Stimulated activated CD4-positive, alpha-beta T cell treated with anti-CD3 and anti-CD28 coated beads, Interleukin-1b, Interleukin-23, amount 100 ng/mL, for 4 hours (primary cell): ENCODE data around the gene ATP8B4.
"Not testable (repeated sequence)": the region's sequence is repeated elsewhere in the genome, so short reads cannot be mapped to it uniquely, and the experiment has no call there.

ENCODE experiments used
- DNase-seq, 2 donors: peaks; one replicate each; pipeline ENCODE4 v3.0.0-alpha.2; 2020; ENCODE audit warnings: low read depth in 2 of 2

The ATP8B4 gene, protein sequence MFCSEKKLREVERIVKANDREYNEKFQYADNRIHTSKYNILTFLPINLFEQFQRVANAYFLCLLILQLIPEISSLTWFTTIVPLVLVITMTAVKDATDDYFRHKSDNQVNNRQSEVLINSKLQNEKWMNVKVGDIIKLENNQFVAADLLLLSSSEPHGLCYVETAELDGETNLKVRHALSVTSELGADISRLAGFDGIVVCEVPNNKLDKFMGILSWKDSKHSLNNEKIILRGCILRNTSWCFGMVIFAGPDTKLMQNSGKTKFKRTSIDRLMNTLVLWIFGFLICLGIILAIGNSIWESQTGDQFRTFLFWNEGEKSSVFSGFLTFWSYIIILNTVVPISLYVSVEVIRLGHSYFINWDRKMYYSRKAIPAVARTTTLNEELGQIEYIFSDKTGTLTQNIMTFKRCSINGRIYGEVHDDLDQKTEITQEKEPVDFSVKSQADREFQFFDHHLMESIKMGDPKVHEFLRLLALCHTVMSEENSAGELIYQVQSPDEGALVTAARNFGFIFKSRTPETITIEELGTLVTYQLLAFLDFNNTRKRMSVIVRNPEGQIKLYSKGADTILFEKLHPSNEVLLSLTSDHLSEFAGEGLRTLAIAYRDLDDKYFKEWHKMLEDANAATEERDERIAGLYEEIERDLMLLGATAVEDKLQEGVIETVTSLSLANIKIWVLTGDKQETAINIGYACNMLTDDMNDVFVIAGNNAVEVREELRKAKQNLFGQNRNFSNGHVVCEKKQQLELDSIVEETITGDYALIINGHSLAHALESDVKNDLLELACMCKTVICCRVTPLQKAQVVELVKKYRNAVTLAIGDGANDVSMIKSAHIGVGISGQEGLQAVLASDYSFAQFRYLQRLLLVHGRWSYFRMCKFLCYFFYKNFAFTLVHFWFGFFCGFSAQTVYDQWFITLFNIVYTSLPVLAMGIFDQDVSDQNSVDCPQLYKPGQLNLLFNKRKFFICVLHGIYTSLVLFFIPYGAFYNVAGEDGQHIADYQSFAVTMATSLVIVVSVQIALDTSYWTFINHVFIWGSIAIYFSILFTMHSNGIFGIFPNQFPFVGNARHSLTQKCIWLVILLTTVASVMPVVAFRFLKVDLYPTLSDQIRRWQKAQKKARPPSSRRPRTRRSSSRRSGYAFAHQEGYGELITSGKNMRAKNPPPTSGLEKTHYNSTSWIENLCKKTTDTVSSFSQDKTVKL

DNA sequence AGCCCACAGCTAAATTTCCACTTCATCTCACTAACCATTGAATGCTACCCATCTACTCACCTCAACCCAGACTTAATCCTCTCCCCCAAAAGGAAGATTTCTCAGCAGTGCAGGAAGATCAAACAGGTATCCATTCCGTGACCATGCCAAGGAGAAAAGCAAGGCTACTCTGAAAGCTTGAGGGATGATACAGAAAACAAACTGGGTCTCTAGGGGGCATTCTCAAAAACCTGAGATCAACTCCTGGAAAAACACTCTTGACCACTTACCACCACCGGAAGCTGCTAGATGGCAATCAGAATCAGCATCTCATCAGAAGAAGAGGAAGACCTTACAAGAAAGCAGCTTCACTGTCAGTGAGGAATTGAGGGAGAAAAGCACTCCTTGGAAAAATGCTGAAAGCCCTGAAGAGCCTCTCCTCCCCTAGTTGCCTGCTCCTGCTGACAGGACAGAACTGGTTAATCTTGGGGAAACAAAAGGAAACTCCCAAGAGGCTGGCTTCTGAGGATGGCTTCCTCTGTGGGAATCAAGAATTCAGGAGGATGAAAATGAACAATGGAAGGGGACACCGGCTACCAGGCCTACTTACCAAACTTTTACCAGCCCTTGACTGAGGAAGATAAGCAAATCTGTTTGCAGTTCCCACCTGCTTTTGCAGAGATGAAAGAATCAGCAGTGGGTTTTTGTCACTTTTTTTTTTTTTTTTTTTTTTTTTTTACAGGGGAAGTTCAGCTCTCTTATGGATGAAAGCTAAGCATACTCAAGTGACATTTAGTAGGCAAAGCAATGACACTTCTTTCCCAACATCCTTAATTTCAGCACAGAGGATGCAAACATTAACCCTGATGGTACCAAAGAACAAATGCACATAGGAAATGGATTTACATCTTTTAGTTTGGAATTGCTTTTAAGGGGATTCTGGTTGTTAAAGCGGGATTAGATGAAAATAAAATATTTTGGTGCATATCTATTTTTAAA is at the start of gene ATP8B4:
Gene ATP8B4 (minus strand): TSS at position 171 of the 978 bp plus-strand sequence. CDS start 12,267 bp downstream, outside the sequence.
- DNase-seq: no peak

DNA sequence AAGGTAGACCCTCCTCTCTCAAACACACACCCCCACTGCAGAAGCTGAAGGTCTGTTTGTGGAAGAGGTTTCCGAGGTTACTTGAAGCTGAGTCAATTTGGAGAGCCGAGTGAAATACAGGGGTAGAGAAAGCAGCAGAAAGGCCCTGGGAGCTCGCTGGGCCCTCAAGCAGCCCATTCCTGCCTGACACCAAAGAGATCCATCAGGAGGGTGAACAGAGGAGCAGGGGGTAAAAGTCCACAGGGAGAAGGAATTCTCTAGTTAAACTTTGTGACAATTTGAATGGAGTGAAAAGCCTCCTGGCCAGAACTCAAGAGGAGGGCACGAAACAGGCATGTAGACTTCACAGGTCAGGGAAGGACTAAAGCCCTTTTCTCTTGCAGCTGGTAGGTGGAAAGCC is 49.3 kb upstream of the ATP8B4 start:
- DNase-seq: no peak

DNA sequence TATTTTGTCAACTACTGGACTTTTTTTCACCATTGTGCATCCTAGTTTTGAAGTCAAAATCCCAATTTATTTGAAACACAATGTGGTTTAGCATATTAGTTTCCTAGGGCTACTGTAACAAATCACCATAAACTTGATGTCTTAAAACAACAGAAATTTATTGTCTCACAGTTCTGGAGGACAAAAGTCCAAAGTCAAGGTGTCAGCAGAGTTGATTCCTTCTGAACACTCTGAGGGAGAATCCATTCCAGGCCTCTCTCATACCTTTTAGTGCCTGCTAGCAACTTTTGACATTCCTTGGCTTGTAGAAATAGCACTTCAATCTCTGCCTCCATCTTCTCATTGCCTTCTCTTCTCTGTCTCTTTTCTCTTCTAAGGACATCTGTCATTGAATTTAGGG is 48.1 kb upstream of the ATP8B4 start:
- no peak for DNase-seq

DNA sequence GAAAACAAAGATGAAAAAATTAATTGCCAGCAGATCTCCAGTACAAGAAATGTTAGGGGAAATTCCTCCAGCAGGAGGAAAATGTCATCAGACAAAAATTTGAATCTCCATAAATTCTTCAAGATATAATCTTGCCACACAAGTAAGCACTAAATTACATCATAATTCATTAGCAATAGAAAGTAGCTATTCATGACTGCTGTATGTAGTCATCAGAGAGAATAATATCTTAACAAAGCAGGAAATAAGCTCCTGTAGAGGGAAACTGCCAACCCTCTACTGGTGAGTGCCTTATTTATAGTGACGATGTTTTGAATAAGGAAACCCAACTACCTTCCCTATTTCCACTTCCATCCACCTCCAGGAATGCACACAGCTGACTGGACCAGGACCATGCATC is 47.2 kb upstream of the ATP8B4 start:
- no peak for DNase-seq

DNA sequence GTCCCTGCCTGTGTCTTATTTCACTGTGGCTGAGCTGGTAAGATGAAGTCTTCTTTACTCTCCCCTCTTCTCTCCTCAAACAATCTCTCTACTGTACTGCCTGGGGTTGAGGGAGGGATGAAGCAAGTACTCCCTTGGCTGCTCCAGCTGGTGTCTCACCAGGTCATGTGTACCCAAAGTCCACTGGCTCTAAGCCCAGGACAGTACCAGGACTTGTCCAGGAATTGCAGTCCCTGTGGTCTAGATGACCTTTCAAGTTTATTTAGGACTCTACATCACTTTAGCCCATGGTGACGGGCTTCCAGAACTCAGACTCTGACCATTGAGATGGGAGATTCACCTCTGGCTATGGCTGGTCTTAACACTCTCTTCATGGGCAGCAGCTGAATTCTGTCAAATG is 45.4 kb upstream of the ATP8B4 start:
- DNase-seq: no peak

DNA sequence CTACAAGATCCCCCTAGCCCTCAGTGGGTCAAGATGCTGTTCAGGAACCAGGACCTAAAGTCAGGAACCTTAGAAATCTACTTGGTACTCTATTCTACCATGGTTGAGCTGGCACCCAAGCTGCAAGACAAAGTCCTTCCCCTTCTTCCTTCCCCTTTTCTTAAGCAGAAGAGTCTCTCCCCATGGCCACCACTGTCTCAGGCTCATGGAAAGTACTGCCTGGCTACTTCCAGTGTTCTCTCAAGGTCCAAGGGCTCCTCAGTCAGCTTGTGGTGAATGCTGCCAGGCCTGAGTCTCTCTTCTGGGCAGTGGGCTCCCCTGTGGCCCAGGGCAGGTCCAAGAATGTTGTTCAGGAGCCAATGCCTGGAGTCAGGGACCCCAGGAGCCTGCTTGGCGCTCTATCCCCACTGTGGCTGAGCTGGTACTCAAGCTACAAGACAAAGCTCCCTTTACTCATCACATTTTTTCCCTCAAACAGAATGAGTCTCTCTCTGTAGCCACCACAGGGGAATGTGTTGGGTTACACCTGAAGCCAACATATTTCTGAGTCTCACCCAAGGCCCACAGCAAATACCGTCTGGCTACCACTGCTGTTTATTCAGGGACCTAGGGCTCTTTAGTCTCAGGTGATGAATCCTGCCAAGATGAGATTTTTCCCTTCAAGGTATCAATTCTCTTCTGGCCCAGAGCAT is 44.8 kb upstream of the ATP8B4 start:
- no peak for DNase-seq

DNA sequence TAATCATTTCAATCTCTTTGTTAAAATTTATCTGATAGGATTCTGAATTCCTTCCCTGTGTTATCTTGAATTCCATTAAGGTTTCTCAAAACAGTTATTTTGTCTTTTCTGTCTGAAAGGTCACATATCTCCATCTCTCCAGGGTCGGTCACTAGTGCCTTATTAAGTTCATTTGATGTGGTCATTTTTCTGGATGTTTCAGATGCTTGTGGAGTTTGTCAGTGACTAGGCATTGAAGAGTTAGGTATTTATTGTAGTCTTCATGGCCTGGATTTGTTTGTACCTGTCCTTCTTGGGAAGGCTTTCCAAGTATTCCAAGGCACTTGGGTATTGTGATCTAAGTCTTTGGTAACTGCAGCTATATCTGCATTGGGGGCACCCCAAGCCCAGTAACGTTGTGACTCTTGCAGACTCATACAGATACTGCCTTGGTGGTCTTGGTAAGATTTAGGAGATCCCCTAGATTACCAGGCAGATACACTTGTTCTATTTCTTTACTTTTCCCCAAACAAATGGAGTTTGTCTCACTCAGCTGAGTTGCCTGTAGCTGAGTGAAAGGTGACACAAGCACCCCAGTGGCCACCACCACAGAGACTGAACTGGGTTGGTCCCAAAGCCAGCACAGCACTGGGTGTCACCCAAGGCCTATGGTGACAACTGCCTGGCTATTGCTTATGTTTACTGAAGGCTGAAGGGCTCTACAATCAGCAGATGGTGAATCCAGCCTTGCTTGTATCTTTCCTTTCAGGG is 44.1 kb upstream of the ATP8B4 start:
- DNase-seq: no peak

DNA sequence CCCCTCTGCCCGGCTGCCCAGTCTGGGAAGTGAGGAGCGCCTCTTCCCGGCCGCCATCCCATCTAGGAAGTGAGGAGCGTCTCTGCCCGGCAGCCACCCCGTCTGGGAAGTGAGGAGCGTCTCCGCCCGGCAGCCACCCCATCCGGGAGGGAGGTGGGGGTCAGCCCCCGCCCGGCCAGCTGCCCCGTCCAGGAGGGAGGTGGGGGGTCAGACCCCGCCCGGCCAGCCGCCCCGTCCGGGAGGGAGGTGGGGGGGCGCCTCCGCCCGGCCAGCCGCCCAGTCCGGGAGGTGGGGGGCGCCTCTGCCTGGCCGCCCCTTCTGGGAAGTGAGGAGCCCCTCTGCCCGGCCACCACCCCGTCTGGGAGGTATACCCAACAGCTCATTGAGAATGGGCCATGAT is 39.2 kb upstream of the ATP8B4 start:
- DNase-seq: not testable (repeated sequence)

DNA sequence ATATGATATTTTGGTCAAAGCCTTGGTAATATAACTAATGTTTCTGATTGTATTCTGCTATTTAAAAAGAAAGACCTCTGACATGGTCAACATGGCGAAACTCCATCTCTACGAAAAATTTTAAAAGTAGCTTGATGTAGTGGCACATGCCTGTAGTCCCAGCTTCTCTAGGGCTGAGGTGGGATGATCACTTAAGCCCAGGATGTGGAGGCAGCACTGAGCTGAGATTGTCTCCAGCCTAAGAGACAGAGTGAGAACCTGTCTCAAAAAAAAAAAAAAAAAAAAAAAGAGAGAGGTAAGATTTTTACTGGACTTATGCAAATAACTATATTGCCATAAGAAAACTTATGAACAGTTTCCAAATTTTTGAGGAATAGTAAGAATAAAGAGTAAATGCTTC is 32.4 kb upstream of the ATP8B4 start:
- DNase-seq: no peak

DNA sequence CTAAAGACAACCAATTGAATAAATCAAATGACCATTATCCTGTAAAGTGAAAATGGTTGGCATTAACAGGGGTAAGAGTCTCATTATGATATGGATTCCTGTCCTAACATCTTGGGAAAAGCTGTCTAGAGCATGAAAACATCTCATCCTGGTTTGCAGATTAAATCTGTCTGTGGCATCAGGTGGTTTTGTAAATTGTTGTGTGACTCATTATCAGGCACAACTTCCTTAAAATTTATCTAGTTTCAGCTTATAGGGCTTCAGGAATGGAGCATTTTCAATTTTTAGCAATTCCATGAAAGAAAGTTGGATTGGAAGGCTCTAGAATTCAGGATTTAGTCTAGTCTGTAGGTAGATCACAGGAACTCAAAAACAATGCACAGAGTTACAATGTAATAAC is 31.8 kb upstream of the ATP8B4 start:
- DNase-seq: no peak

DNA sequence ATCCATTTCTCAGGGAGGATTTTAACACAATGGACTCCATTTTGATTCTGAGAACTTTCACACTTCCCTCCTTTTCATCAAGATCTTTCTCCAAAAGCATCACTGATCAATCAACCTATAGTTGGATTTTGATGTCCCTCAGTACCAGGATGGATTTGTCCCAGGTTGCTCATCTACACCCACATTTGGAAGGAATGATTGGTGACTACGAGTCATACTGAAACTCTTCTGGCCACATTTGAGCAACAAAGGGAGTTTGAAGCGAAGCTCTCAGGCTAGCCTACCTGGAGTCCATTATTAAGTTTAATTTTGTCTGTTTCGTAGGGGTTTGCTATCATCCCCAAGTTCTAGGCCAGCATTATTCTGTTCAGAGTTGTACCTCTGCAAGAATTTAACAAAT is 31.3 kb upstream of the ATP8B4 start:
- DNase-seq: no peak

DNA sequence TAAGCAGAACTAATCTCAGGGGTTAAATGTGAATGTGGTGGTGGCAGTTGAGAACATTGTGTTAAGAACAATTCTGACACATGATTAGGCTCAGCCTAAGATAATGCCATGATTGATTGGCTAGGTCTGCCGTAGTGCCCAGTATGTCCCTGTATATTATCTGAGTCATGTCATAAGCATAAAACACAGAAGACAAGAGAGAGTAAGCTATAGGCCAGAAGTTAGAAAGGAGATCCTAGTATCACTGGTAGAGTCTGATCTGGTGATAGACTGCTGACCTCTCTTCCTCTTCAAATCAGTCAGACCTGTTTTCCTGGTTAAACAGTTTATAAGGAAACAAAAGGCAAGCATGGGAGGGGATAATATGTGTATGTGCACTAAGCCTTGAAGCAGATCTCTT is 30.1 kb upstream of the ATP8B4 start:
- DNase-seq: no peak

DNA sequence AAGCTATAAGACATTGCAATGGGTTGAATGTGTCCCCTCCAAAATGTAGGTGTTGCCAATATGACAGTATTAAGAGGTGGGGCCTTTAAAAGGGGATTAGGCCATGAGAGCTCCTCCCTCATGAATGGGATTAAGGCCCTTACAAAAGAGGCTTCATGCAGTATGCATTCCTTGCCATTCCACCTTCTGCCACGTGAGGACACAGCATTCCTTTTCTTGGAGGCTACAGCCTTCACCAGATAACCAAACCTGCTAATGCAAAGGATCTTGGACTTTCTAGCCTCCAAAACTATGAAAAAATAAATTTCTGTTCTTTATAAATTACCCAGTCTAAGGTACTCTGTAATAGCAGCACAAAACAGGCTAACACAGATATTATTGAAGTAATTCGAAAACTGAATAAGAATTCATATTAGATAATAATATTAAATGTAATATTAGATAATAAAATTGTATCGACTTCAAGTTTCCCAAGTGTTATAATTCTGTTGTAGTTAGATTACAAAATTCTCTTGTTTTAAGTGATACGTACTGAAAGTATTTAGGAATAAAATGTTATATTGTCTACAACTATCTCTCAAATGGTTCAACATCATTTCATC is 29.4 kb upstream of the ATP8B4 start:
- no peak for DNase-seq

DNA sequence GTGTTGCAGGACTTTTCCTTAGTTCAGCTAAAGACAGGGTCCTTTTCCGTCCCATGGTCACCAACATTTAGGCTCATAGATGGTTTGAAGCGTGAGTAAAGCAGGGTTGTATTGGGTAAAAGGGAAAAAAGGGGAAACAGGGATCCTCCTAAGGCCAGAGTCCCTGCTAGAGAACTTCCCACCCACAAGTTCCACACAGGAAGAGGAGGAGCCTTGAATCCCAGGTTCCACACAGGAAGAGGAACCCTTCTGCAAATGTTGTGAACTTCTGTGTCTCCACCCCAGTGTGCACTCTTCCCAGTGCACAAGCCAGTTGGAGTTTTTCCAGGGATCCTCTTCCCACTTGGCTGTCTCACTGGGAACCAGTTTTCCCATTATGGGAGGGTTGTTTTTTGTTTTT is 27.6 kb upstream of the ATP8B4 start:
- DNase-seq: no peak

DNA sequence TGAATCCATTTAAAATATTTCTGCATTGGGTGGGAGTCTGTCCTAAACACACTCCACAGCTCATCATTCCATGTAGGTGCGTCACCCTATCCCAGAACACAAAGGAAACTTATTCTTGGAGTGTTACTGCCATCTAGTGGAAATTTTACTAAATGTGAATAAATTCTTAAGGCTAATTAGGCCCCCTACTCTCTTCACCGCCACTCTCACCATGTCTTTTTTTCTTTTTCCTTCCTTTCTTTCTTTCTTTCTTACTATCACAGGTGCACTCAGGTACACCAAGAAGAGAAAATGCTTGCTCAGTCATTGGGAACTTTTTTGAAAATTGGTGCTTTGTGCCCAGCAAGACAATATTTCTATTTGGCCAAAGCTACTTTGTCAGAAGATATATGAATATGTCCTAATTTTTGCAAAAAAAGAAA is 26.4 kb upstream of the ATP8B4 start:
- no peak for DNase-seq

DNA sequence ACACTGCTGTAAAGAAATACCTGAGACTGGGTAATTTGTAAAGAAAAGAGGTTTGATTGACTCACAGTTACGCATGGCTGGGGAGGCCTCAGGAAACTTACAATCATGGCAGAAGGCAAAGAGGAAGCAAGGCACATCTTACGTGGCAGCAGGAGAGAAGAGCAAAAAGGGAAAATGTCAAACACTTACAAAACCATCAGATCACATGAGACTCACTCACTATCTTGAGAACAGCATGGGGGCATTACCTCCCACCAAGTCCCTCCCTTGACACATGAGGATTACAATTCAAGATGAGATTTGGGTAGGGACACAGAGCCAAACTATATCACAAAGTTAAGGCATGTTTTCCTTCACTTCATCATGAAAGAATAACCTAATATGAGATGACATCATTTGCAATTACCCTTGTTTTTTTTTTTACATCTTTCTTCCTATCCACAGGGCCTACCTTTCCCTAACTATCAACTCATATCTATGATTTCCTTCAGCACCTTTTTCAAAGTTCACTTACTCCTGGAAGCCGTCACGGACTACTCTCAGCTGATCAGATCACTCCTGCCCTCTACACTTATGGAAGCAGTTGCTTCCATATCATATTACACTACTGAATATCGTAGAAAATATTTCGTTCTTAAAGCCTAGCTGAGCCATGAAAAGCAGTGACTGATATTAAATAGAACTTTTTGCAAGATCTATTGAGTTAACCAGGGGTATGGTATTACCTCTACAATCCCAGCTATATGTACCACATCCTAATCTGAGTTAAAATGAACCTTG is 25.5 kb upstream of the ATP8B4 start:
- DNase-seq: no peak

DNA sequence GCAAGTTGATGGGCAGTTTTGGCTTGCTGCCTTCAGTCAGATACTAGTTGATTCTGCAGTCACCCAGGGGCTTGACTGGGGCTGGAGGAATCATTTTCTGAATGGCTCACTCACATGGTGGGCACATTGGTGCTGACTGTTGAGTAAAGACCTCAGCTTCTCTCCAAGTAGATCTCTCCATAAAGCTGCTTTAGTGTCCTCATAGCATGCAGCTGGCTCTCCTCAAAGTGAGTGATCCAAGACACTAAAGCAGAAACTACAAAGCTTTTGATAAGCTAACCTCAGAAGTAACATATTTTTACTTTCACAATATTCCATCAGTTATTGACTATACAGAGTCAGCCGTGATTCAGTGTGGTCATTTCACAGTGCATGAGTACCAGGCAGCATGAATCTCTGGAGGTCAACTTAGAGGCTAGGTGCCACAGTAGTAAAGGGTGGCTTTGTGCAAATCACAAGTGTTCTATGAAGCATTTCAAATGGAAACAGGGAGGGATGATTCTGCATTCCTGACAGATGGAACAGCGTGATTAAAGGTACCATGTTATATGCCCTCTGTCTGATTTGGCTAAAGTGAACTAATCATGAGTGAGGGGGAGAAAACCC is 24.3 kb upstream of the ATP8B4 start:
- no peak for DNase-seq

DNA sequence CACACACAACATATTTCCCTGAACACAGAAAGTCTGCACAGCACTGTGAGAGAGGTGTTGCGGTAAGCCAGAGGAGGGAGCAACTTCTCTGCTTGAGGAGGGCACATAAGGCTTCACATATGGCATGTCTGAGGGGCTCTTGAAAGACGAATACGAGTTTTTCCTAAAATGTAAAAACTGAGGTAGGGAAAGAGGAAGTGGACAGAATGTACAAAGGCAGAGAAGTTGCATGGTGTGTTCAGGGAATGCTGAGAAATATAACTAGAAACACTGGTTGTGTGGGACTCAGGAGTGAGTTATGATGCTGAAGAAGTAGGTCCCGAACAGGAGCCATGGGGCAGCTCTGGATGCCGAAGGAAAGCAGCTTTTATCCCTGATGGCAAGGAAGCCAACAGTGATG is 22.8 kb upstream of the ATP8B4 start:
- no peak for DNase-seq
